GM19240 (cell line): ENCODE data around the gene UBE2O.

ENCODE experiments used
- DNase-seq: peaks from one replicate; pipeline ENCODE4 v3.0.0; 2011; ENCODE audit warnings: low spot score; ENCODE audit not compliant: insufficient read length

Gene UBE2O

GRCh38 chr17:76390003-76390421, 62.9 kb downstream of the UBE2O start:
- no peak for DNase-seq

GRCh38 chr17:76388966-76389888, 63.7 kb downstream of the UBE2O start:
- no peak for DNase-seq

GRCh38 chr17:76386966-76387765, 65.8 kb downstream of the UBE2O start:
- no peak for DNase-seq

GRCh38 chr17:76385892-76386786, 66.8 kb downstream of the UBE2O start:
- DNase-seq: peak; percentile 87

GRCh38 chr17:76384987-76385891, 67.7 kb downstream of the UBE2O start:
- DNase-seq: no peak

- peak; percentile 73 for DNase-seq
Measured at GRCh38 chr17:76384222-76384986, 68.5 kb downstream of the UBE2O start, which contains the start of gene SPHK1. TSS of gene SPHK1 (plus strand) at chr17:76384609. CDS start at chr17:76385645, 1,036 bp downstream.

- no peak for DNase-seq
Measured at GRCh38 chr17:76383546-76384221, 69.3 kb downstream of the UBE2O start.

- DNase-seq: peak; percentile 36
Measured at GRCh38 chr17:76382803-76383545, 70.0 kb downstream of the UBE2O start.

- no peak for DNase-seq
Measured at GRCh38 chr17:76382351-76382802, 70.6 kb downstream of the UBE2O start.

- no peak for DNase-seq
Measured at GRCh38 chr17:76381633-76382350, 71.2 kb downstream of the UBE2O start.

GRCh38 chr17:76379646-76380376, 73.1 kb downstream of the UBE2O start:
- DNase-seq: no peak

GRCh38 chr17:76379275-76379641, 73.7 kb downstream of the UBE2O start:
- DNase-seq: no peak

GRCh38 chr17:76378548-76379274, 74.2 kb downstream of the UBE2O start:
- no peak for DNase-seq

GRCh38 chr17:76376318-76377133, 76.4 kb downstream of the UBE2O start:
- DNase-seq: no peak
